Thyroid gland (tissue), 4 donors: ENCODE measurements around the gene PRLH.

Source experiments
- POLR2A ChIP-seq, 2 donors: fragments of 450-650 bp; IDR thresholded peaks; one replicate each; pipeline ENCODE4 v1.6.1; 2017; ENCODE audit warnings: antibody characterized with exemption in 2 of 2, mild to moderate bottlenecking in 2 of 2, moderate library complexity in 1 of 2
- TF ChIP-seq, protein P1 (sequence below), 6 experiments: fragments of 200-600 bp in 3 of 6; fragments of 450-650 bp in 3 of 6; sonication (generic) in 3 of 6; IDR thresholded peaks; one replicate each; pipeline ENCODE4 v1.5.1; 2016 to 2019; ENCODE audit warnings: antibody characterized with exemption in 6 of 6, mild to moderate bottlenecking in 2 of 6, inconsistent platforms in 1 of 6, moderate library complexity in 1 of 6

DNA sequence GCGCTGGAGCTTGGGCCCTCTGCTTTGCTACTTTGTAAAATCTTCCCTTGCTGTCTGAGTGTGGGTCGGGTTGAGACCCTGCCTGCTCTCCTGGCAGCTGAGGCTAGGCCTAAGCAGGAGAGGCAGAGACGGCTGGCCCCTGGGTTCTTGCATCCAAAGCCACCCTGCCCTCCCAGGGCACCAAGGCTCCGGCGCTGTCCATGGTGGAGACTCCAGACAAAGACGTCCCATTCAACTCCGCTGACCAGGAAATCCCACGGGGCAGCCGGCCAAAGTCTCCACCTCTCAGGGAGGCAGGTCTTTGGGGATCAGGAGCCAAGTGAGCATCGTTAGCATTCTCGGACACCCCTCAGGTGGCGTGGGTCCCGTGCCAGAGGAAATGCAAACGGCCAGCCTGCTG, 2.6 kb upstream of the PRLH start:
- TF ChIP-seq, protein P1, sequence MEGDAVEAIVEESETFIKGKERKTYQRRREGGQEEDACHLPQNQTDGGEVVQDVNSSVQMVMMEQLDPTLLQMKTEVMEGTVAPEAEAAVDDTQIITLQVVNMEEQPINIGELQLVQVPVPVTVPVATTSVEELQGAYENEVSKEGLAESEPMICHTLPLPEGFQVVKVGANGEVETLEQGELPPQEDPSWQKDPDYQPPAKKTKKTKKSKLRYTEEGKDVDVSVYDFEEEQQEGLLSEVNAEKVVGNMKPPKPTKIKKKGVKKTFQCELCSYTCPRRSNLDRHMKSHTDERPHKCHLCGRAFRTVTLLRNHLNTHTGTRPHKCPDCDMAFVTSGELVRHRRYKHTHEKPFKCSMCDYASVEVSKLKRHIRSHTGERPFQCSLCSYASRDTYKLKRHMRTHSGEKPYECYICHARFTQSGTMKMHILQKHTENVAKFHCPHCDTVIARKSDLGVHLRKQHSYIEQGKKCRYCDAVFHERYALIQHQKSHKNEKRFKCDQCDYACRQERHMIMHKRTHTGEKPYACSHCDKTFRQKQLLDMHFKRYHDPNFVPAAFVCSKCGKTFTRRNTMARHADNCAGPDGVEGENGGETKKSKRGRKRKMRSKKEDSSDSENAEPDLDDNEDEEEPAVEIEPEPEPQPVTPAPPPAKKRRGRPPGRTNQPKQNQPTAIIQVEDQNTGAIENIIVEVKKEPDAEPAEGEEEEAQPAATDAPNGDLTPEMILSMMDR (IDR thresholded peaks at IDR 0.05): no peak
- TF ChIP-seq POLR2A (IDR thresholded peaks at IDR 0.05): no peak
